WTC11 (cell line): ENCODE data around the gene IFNE. TPM values are rescaled to one million over a fixed set of nuclear protein-coding genes. Genes with fewer than 3 reads are reported as not detected.

Experiments used
- ATAC-seq: fragments of 200-7000 bp; cut with Tn5 transposase; 2 replicates; pipeline ENCODE4 v1.10.0; 2021; ENCODE audit warnings: mild to moderate bottlenecking, moderate library complexity
- CTCF ChIA-PET: fragments of 300-600 bp; sonication (Branson Sonifier 250); formaldehyde crosslinking; loops from one replicate; lab custom pipeline; 2021; ENCODE audit warnings: antibody characterized with exemption; lab: Charles Lee
- POLR2A ChIA-PET: fragments of 350-600 bp; sonication (Branson Sonifier 250); formaldehyde crosslinking; loops from one replicate; lab custom pipeline; 2021; ENCODE audit warnings: antibody characterized with exemption; lab: Charles Lee
- DNase-seq: peaks from one replicate; pipeline ENCODE4 v3.0.0; 2021; ENCODE audit warnings: low spot score
- H3K27ac Mint-ChIP-seq: 2 replicates; pipeline ENCODE4 v1.8.0; 2021; ENCODE audit warnings: mixed read lengths
- H3K27me3 Mint-ChIP-seq: 2 replicates; pipeline ENCODE4 v1.8.0; 2021; ENCODE audit warnings: low read depth, mild to moderate bottlenecking, moderate library complexity, mixed read lengths
- H3K36me3 Mint-ChIP-seq: 2 replicates; pipeline ENCODE4 v1.8.0; 2021; ENCODE audit warnings: mixed read lengths
- H3K4me1 Mint-ChIP-seq: 2 replicates; pipeline ENCODE4 v1.8.0; 2022; ENCODE audit warnings: mixed read lengths
- H3K4me3 Mint-ChIP-seq: 2 replicates; pipeline ENCODE4 v1.8.0; 2021; ENCODE audit warnings: mild to moderate bottlenecking, moderate library complexity, mixed read lengths
- H3K9me3 Mint-ChIP-seq: 2 replicates; pipeline ENCODE4 v1.8.0; 2021; ENCODE audit warnings: mixed read lengths
- CREB1 ChIP-seq: sonication (generic); formaldehyde crosslinking; IDR thresholded peaks from 2 replicates; pipeline ENCODE4 v1.8.0; 2023; ENCODE audit warnings: mild to moderate bottlenecking, missing genetic modification reagents
- CTCF ChIP-seq: fragments of 200-600 bp; IDR thresholded peaks from 2 replicates; pipeline ENCODE4 v1.8.0; 2022; ENCODE audit warnings: antibody characterized with exemption
- EMX1 ChIP-seq: fragments of 250-450 bp; sonication (Bioruptor Pico); IDR thresholded peaks from 2 replicates; pipeline ENCODE4 v1.8.0; 2021; ENCODE audit warnings: mild to moderate bottlenecking
- ETV6 ChIP-seq: sonication (generic); formaldehyde crosslinking; IDR thresholded peaks from 2 replicates; pipeline ENCODE4 v1.8.1; 2022; ENCODE audit warnings: mild to moderate bottlenecking, missing genetic modification reagents
- KAT7 ChIP-seq: sonication (generic); formaldehyde crosslinking; IDR thresholded peaks from 2 replicates; pipeline ENCODE4 v1.8.1; 2023; ENCODE audit warnings: missing genetic modification reagents, mild to moderate bottlenecking, borderline replicate concordance
- MLX ChIP-seq: sonication (generic); formaldehyde crosslinking; IDR thresholded peaks from 2 replicates; pipeline ENCODE4 v1.8.1; 2023; ENCODE audit warnings: mild to moderate bottlenecking, missing genetic modification reagents, moderate library complexity
- MYBL2 ChIP-seq: sonication (generic); formaldehyde crosslinking; IDR thresholded peaks from 2 replicates; pipeline ENCODE4 v1.8.1; 2023; ENCODE audit warnings: mild to moderate bottlenecking, moderate library complexity, missing genetic modification reagents
- NFATC4 ChIP-seq: fragments of 250-450 bp; sonication (Bioruptor Pico); IDR thresholded peaks from 2 replicates; pipeline ENCODE4 v1.9.0; 2021; ENCODE audit warnings: mild to moderate bottlenecking
- NFE2L1 ChIP-seq: sonication (generic); formaldehyde crosslinking; IDR thresholded peaks from 2 replicates; pipeline ENCODE4 v1.8.1; 2023; ENCODE audit warnings: missing genetic modification reagents
- NR3C1 ChIP-seq: sonication (generic); formaldehyde crosslinking; conservative IDR thresholded peaks from 2 replicates; pipeline ENCODE4 v1.8.1; 2023; ENCODE audit warnings: low read depth, mild to moderate bottlenecking, missing genetic modification reagents
- RORB ChIP-seq: fragments of 250-450 bp; sonication (Bioruptor Pico); IDR thresholded peaks from 2 replicates; pipeline ENCODE4 v1.9.0; 2021; ENCODE audit warnings: mild to moderate bottlenecking
- ZMAT4 ChIP-seq: fragments of 250-450 bp; sonication (Bioruptor Pico); IDR thresholded peaks from 2 replicates; pipeline ENCODE4 v1.9.0; 2021; ENCODE audit warnings: mild to moderate bottlenecking
- ZNF138 ChIP-seq: sonication (generic); formaldehyde crosslinking; conservative IDR thresholded peaks from 2 replicates; pipeline ENCODE4 v1.8.1; 2022; ENCODE audit warnings: mild to moderate bottlenecking, moderate library complexity, missing genetic modification reagents
- ZNF232 ChIP-seq: sonication (generic); formaldehyde crosslinking; IDR thresholded peaks from 2 replicates; pipeline ENCODE4 v1.8.0; 2022; ENCODE audit warnings: mild to moderate bottlenecking, missing genetic modification reagents
- ZNF425 ChIP-seq: fragments of 250-450 bp; sonication (Bioruptor Pico); conservative IDR thresholded peaks from 2 replicates; pipeline ENCODE4 v1.9.0; 2021; ENCODE audit warnings: mild to moderate bottlenecking
- ZNF512 ChIP-seq: sonication (generic); formaldehyde crosslinking; IDR thresholded peaks from 2 replicates; pipeline ENCODE4 v1.8.1; 2022; ENCODE audit warnings: missing genetic modification reagents, borderline replicate concordance
- ZNF532 ChIP-seq: fragments of 250-450 bp; sonication (Bioruptor Pico); IDR thresholded peaks from 2 replicates; pipeline ENCODE4 v1.9.0; 2021; ENCODE audit warnings: mild to moderate bottlenecking, borderline replicate concordance
- ZNF671 ChIP-seq: fragments of 250-450 bp; sonication (Bioruptor Pico); IDR thresholded peaks from 2 replicates; pipeline ENCODE4 v1.8.0; 2021; ENCODE audit warnings: mild to moderate bottlenecking
- total RNA-seq: library from RNA; stranded (reverse); gene quantifications from 3 replicates; pipeline ENCODE4 v1.2.3, GENCODE V29; 2021
- TF ChIP-seq, protein P1 (sequence below): fragments of 250-450 bp; sonication (Bioruptor Pico); IDR thresholded peaks from 2 replicates; pipeline ENCODE4 v1.8.0; 2021; ENCODE audit warnings: mild to moderate bottlenecking

The IFNE gene
- total RNA-seq, 1 experiment from 2014 or later = 0.11 TPM

- no peak for TF ChIP-seq ZNF532 (CRISPR knock-in tag)
- TF ChIP-seq, all 79 proteins: peak for 0
These were observed 4.6 kb downstream of the IFNE start (continued) for GRCh38 chr9:21477466-21477865.

- no peaks in the 10 kb centered on the region for H3K36me3 Mint-ChIP-seq
- ChIA-PET CTCF (interaction anchor here (1.0 to 1.3 kb wide), 2 partner anchors 39 to 64 kb away, joined by 3 read pairs; partner anchors contain the start of gene IFNA8), POLR2A (no interaction called here)
- DNase-seq = no peak
- no peaks in the 10 kb centered on the region for H3K27me3 Mint-ChIP-seq
- H3K4me3 Mint-ChIP-seq = no peak overlapping the region
- ATAC-seq = peak; percentile 53; the same call in 1 of the 2 replicates
- H3K4me1 Mint-ChIP-seq = peaks cover 9% of the 10 kb centered on the region
- H3K9me3 Mint-ChIP-seq = no peaks in the 10 kb centered on the region
- TF ChIP-seq ZNF425 (CRISPR knock-in tag) (no peak), ZMAT4 (no peak), CTCF (no peak), EMX1 (CRISPR knock-in tag) (no peak), NFATC4 (CRISPR knock-in tag) (no peak), ZNF532 (CRISPR knock-in tag) (no peak), NR3C1 (CRISPR knock-in tag) (no peak), NFE2L1 (CRISPR knock-in tag) (no peak), MLX (CRISPR knock-in tag) (no peak), RORB (CRISPR knock-in tag) (no peak), MYBL2 (CRISPR knock-in tag) (no peak), CREB1 (CRISPR knock-in tag) (no peak), ZNF138 (no peak), KAT7 (CRISPR knock-in tag) (no peak), ZNF671 (no peak), ZNF232 (CRISPR knock-in tag) (no peak), ZNF512 (no peak), ETV6 (CRISPR knock-in tag) (no peak)
- TF ChIP-seq, protein P1, sequence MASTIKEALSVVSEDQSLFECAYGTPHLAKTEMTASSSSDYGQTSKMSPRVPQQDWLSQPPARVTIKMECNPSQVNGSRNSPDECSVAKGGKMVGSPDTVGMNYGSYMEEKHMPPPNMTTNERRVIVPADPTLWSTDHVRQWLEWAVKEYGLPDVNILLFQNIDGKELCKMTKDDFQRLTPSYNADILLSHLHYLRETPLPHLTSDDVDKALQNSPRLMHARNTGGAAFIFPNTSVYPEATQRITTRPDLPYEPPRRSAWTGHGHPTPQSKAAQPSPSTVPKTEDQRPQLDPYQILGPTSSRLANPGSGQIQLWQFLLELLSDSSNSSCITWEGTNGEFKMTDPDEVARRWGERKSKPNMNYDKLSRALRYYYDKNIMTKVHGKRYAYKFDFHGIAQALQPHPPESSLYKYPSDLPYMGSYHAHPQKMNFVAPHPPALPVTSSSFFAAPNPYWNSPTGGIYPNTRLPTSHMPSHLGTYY (CRISPR knock-in tag) = no peak
- H3K27ac Mint-ChIP-seq = no peak overlapping the region
These were observed 8.9 kb downstream of the IFNE start for GRCh38 chr9:21473236-21473635.
